Measurements from ENCODE around the gene ZNF366.
"Not testable (repeated sequence)": the region's sequence is repeated elsewhere in the genome, so short reads cannot be mapped to it uniquely, and the experiment has no call there.

The ZNF366 gene

DNA sequence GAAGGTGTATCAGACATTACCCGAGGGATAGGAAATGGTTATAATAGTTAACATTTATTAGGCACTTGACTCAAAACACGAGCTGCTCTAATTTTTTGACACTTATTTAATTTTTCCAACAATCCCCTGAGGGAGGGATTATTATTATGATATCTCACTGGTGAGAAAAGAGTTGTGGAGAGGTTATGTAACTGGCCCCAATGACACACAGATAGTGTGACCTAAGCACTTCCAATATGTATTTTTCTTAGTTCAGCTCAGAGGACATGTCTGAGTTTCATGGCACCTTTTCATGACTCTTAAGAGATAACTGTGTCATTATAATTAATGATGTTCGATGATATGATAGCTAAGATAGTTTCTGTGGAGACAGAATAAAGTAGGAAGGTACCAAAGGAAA, 100.1 kb downstream of the ZNF366 start:
- CTCF ChIA-PET, result no interaction called here
- TF ChIP-seq ZNF2 (tag by site-specific recombination; IDR thresholded peaks at IDR 0.05), result no peak
- TF ChIP-seq, protein P1, sequence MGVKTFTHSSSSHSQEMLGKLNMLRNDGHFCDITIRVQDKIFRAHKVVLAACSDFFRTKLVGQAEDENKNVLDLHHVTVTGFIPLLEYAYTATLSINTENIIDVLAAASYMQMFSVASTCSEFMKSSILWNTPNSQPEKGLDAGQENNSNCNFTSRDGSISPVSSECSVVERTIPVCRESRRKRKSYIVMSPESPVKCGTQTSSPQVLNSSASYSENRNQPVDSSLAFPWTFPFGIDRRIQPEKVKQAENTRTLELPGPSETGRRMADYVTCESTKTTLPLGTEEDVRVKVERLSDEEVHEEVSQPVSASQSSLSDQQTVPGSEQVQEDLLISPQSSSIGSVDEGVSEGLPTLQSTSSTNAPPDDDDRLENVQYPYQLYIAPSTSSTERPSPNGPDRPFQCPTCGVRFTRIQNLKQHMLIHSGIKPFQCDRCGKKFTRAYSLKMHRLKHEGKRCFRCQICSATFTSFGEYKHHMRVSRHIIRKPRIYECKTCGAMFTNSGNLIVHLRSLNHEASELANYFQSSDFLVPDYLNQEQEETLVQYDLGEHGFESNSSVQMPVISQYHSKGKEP (tag by site-specific recombination; IDR thresholded peaks at IDR 0.05), result no peak
- TF ChIP-seq ZNF202 (tag by site-specific recombination; IDR thresholded peaks at IDR 0.05; ENCODE audit: borderline replicate concordance), result no peak
- TF ChIP-seq ZNF223 (tag by site-specific recombination; IDR thresholded peaks at IDR 0.05), result no peak
- TF ChIP-seq ZNF114 (tag by site-specific recombination; IDR thresholded peaks at IDR 0.05), result no peak
- TF ChIP-seq ZNF146 (tag by site-specific recombination; IDR thresholded peaks at IDR 0.05), result no peak
- TF ChIP-seq, protein P2, sequence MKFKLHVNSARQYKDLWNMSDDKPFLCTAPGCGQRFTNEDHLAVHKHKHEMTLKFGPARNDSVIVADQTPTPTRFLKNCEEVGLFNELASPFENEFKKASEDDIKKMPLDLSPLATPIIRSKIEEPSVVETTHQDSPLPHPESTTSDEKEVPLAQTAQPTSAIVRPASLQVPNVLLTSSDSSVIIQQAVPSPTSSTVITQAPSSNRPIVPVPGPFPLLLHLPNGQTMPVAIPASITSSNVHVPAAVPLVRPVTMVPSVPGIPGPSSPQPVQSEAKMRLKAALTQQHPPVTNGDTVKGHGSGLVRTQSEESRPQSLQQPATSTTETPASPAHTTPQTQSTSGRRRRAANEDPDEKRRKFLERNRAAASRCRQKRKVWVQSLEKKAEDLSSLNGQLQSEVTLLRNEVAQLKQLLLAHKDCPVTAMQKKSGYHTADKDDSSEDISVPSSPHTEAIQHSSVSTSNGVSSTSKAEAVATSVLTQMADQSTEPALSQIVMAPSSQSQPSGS (tag by site-specific recombination; IDR thresholded peaks at IDR 0.05; ENCODE audit: low read depth), result no peak
- TF ChIP-seq ZNF623 (tag by site-specific recombination; IDR thresholded peaks at IDR 0.05), result no peak
- TF ChIP-seq, protein P3, sequence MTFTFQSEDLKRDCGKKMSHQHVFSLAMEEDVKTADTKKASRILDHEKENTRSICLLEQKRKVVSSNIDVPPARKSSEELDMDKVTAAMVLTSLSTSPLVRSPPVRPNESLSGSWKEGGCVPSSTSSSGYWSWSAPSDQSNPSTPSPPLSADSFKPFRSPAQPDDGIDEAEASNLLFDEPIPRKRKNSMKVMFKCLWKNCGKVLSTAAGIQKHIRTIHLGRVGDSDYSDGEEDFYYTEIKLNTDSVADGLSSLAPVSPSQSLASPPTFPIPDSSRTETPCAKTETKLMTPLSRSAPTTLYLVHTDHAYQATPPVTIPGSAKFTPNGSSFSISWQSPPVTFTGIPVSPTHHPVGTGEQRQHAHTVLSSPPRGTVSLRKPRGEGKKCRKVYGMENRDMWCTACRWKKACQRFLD (tag by site-specific recombination; IDR thresholded peaks at IDR 0.05), result no peak
- TF ChIP-seq SP7 (tag by site-specific recombination; IDR thresholded peaks at IDR 0.05), result no peak
- TF ChIP-seq, protein P4, sequence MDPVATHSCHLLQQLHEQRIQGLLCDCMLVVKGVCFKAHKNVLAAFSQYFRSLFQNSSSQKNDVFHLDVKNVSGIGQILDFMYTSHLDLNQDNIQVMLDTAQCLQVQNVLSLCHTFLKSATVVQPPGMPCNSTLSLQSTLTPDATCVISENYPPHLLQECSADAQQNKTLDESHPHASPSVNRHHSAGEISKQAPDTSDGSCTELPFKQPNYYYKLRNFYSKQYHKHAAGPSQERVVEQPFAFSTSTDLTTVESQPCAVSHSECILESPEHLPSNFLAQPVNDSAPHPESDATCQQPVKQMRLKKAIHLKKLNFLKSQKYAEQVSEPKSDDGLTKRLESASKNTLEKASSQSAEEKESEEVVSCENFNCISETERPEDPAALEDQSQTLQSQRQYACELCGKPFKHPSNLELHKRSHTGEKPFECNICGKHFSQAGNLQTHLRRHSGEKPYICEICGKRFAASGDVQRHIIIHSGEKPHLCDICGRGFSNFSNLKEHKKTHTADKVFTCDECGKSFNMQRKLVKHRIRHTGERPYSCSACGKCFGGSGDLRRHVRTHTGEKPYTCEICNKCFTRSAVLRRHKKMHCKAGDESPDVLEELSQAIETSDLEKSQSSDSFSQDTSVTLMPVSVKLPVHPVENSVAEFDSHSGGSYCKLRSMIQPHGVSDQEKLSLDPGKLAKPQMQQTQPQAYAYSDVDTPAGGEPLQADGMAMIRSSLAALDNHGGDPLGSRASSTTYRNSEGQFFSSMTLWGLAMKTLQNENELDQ (tag by site-specific recombination; IDR thresholded peaks at IDR 0.05; ENCODE audit: low read depth), result no peak
- TF ChIP-seq, protein P5, sequence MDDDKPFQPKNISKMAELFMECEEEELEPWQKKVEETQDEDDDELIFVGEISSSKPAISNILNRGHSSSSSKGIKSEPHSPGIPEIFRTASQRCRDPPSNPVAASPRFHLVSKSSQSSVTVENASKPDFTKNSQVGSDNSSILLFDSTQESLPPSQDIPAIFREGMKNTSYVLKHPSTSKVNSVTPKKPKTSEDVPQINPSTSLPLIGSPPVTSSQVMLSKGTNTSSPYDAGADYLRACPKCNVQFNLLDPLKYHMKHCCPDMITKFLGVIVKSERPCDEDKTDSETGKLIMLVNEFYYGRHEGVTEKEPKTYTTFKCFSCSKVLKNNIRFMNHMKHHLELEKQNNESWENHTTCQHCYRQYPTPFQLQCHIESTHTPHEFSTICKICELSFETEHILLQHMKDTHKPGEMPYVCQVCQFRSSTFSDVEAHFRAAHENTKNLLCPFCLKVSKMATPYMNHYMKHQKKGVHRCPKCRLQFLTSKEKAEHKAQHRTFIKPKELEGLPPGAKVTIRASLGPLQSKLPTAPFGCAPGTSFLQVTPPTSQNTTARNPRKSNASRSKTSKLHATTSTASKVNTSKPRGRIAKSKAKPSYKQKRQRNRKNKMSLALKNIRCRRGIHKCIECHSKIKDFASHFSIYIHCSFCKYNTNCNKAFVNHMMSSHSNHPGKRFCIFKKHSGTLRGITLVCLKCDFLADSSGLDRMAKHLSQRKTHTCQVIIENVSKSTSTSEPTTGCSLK (tag by site-specific recombination; IDR thresholded peaks at IDR 0.05), result no peak
- TF ChIP-seq ZNF600 (tag by site-specific recombination; IDR thresholded peaks at IDR 0.05), result no peak
- TF ChIP-seq ZNF354C (tag by site-specific recombination; IDR thresholded peaks at IDR 0.05; ENCODE audit: borderline replicate concordance, low read depth), result no peak
- no peak for TF ChIP-seq ZNF311 (tag by site-specific recombination; IDR thresholded peaks at IDR 0.05; ENCODE audit: borderline replicate concordance)
- no peak for TF ChIP-seq ZNF174 (tag by site-specific recombination; IDR thresholded peaks at IDR 0.05)
- Histone ChIP-seq H3K9me3 (ENCODE audit: control insufficient read depth, insufficient read depth, low read depth, low read length) (no peaks in the 10 kb centered on the region), H3K4me1 (ENCODE audit: control insufficient read depth, insufficient read depth, low read length) (no peaks in the 10 kb centered on the region), H3K4me3 (ENCODE audit: low read depth, low read length) (no peak overlapping the region), H3K27ac (ENCODE audit: extremely low read depth, low read depth, low read length) (no peak overlapping the region), H3K36me3 (ENCODE audit: control insufficient read depth in 2 of 2, insufficient read depth in 1 of 2, low read length in 2 of 2) (no peaks in the 10 kb centered on the region)
- POLR2A ChIA-PET, result no interaction called here

DNA sequence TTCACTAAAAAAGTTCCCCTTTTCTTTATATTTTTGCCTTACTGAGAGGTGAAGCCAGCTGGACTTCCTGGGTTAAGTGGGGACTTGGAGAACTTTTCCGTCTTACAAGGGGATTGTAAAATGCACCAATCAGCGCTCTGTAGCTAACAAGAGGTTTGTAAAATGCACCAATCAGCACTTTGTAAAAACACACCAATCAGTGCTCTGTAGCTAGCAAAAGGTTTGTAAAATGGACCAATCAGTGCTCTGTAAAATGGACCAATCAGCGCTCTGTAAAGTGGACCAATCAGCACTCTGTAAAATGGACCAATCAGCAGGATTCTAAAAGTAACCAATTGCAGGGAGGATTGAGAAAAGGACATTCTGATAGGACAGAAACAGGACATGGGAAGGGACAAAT, 102.4 kb downstream of the ZNF366 start:
- H3K36me3 ChIP-seq (ENCODE audit: control insufficient read depth in 2 of 2, insufficient read depth in 1 of 2, low read length in 2 of 2); H3K27ac ChIP-seq (ENCODE audit: extremely low read depth, low read depth, low read length); POLR2A ChIA-PET; H3K4me1 ChIP-seq (ENCODE audit: control insufficient read depth, insufficient read depth, low read length); H3K9me3 ChIP-seq (ENCODE audit: control insufficient read depth, insufficient read depth, low read depth, low read length); H3K4me3 ChIP-seq (ENCODE audit: low read depth, low read length): not testable (repeated sequence)
- CTCF ChIA-PET, result interaction anchor here (0.9 to 1.9 kb wide), 4 partner anchors 8 to 39 kb away, joined by 3 to 6 read pairs (median 5); no protein-coding TSS in a partner anchor
